Ovary (tissue), 9 donors: ENCODE measurements around the gene MIS12. TPM values are rescaled to one million over a fixed set of nuclear protein-coding genes. Genes with fewer than 3 reads are reported as not detected.

Experiments used
- DNase-seq, 5 donors: peaks; one replicate each; pipeline ENCODE4 v3.0.0-alpha.2; 2019 to 2020
- H3K27ac ChIP-seq, 2 donors: fragments of 200-600 bp; one replicate each; pipeline versions ENCODE4 v1.5.1 to v1.8.0; 2019 to 2022
- H3K27me3 ChIP-seq: fragments of 200-600 bp; one replicate; pipeline ENCODE4 v1.8.0; 2022
- H3K36me3 ChIP-seq: fragments of 200-600 bp; sonication (generic); one replicate; pipeline ENCODE4 v1.5.1; 2019
- H3K4me1 ChIP-seq: one replicate; pipeline ENCODE4 v1.8.1; 2013; ENCODE audit warnings: mild to moderate bottlenecking, moderate library complexity; ENCODE audit not compliant: insufficient read depth
- H3K4me3 ChIP-seq: fragments of 200-600 bp; sonication (generic); one replicate; pipeline ENCODE4 v1.5.1; 2017
- H3K9me3 ChIP-seq, 2 donors: fragments of 200-600 bp in 1 of 2; sonication (generic) in 1 of 2; one replicate each; pipeline versions ENCODE4 v1.5.1 to v1.8.1; 2013 to 2019; ENCODE audit warnings: mild to moderate bottlenecking in 1 of 2, moderate library complexity in 1 of 2
- CTCF ChIP-seq, 3 donors: fragments of 450-650 bp in 2 of 3; fragments of 200-600 bp in 1 of 3; IDR thresholded peaks; one replicate each; pipeline versions ENCODE4 v1.5.1 to v1.8.0; 2016 to 2022; ENCODE audit warnings: antibody characterized with exemption in 3 of 3, mild to moderate bottlenecking in 1 of 3
- EP300 ChIP-seq: sonication (generic); formaldehyde crosslinking; IDR thresholded peaks from one replicate; pipeline ENCODE4 v1.6.1; 2017; ENCODE audit warnings: antibody characterized with exemption
- POLR2A ChIP-seq: fragments of 450-650 bp; IDR thresholded peaks from one replicate; pipeline ENCODE4 v1.6.1; 2017; ENCODE audit warnings: antibody characterized with exemption, mild to moderate bottlenecking, moderate library complexity
- WGBS, 3 donors: extraction: QIAGEN DNeasy Blood & Tissue Kit in 1 of 3; methylation state at CpG; one replicate each; pipeline versions ENCODE4 v1.1.5 to v1.1.7; 2013 to 2017; 5-methylcytosine and 5-hydroxymethylcytosine counted together
- intact Hi-C, 4 donors: fragments of 100-400 bp; cut with DNase I; formaldehyde crosslinking; loops; one replicate each; pipeline versions ENCODE4 v1.11.0 to v1.15.1; 2022 to 2023
- polyA plus RNA-seq, 2 donors: library from polyadenylated mRNA; stranded (reverse); fragments of 200-250 nt in 1 of 2; fragments of 350-450 nt in 1 of 2; fragmentation: Illumina TruSeq in 1 of 2; extraction: RNeasy Lipid Tissue Mini Kit (QIAGEN cat#74804) in 1 of 2; gene quantifications; one replicate each; pipeline ENCODE4 v1.2.3, GENCODE V29; 2013 to 2014
- total RNA-seq, 7 donors: library from RNA; depleted of rRNA in 2 of 7; stranded (reverse); fragments of >200 nt in 2 of 7; fragmentation: NEBNext Ultra II Directional in 3 of 7; extraction: Animal tissue kit (Norgen Biotek cat#: 25700) in 3 of 7; gene quantifications; one replicate each; pipeline versions ENCODE4 v1.1.0 to v1.2.4, GENCODE V29; 2016 to 2023
- donor health status: DM: no; HTN: no; CAD: no; lungs with moderate emphysema.
- donor health status: DM: no; HTN: no; CAD: no.
- donor health status: Bipolar disorder and iron deficiency.
- donor health status: DM: yes; HTN: yes; CAD: no.
- donor health status: DM: no; HTN: no; CAD: no.
- donor health status: DM: yes; HTN: yes; CAD: no.

Gene MIS12
- total and polyA plus RNA-seq, 9 donors, result 9.3 to 19.8 (median 15.7) TPM

GRCh38 chr17:5485270-5486205 is 828 bp upstream of the MIS12 start, which contains the start of gene DERL2:
Gene DERL2 (minus strand): TSS chr17:5486178. CDS start chr17:5486161, 17 bp downstream.
- H3K36me3 ChIP-seq, result no peaks in the 10 kb centered on the region
- 4 to 6% (median 5%) methylated on average over 27 to 29 of the region's 29 CpGs for WGBS, 3 donors
- H3K27me3 ChIP-seq, result no peaks in the 10 kb centered on the region
- H3K27ac ChIP-seq, result peak within 1 kb of the TSS; percentile 96 to 99
- H3K9me3 ChIP-seq, result no peaks in the 10 kb centered on the region
- TF ChIP-seq EP300, result no peak
- TF ChIP-seq POLR2A, result peak; percentile 42
- intact Hi-C loops, result no loop called here
- peak within 1 kb of the TSS; percentile 80 for H3K4me3 ChIP-seq
- DNase-seq, result no peak
- peaks cover 10% of the 10 kb centered on the region for H3K4me1 ChIP-seq

GRCh38 chr17:5488752-5489151 is 2.4 kb downstream of the MIS12 start:
- TF ChIP-seq EP300 (no peak), POLR2A (no peak), CTCF (IDR thresholded peaks at IDR 0.05) (no peak)
- peaks cover 10% of the 10 kb centered on the region for H3K4me1 ChIP-seq
- H3K9me3 ChIP-seq, result no peaks in the 10 kb centered on the region
- H3K36me3 ChIP-seq, result no peaks in the 10 kb centered on the region
- 80 to 85% (median 81%) methylated on average over 8 of the region's 8 CpGs for WGBS, 3 donors
- no peaks in the 10 kb centered on the region for H3K27me3 ChIP-seq
- H3K4me3 ChIP-seq, result no peak overlapping the region
- intact Hi-C loops, result no loop called here
- no peak overlapping the region for H3K27ac ChIP-seq
- peak in 1 of 5 donors; percentile 39 for DNase-seq

GRCh38 chr17:5492970-5493369 is 6.6 kb downstream of the MIS12 start:
- Histone ChIP-seq H3K27me3 (no peaks in the 10 kb centered on the region), H3K36me3 (no peaks in the 10 kb centered on the region), H3K9me3 (no peaks in the 10 kb centered on the region), H3K4me1 (no peaks in the 10 kb centered on the region), H3K27ac (no peak overlapping the region), H3K4me3 (no peak overlapping the region)
- TF ChIP-seq CTCF (IDR thresholded peaks at IDR 0.05), result no peak
- no peak for TF ChIP-seq EP300
- TF ChIP-seq POLR2A, result no peak
- WGBS, 3 donors, result 94 to 97% (median 96%) methylated on average over 2 of the region's 2 CpGs
- intact Hi-C loops, result no loop called here
- no peak for DNase-seq

GRCh38 chr17:5499476-5500231 is 13.3 kb downstream of the MIS12 start:
- TF ChIP-seq CTCF (IDR thresholded peaks at IDR 0.05) (no peak), POLR2A (no peak), EP300 (no peak)

More at GRCh38 chr17:5499476-5500231, 13.3 kb downstream of the MIS12 start:
- H3K27ac ChIP-seq, result peak overlapping the region in 1 of 2 donors; percentile 67
- H3K9me3 ChIP-seq, result no peaks in the 10 kb centered on the region
- no peaks in the 10 kb centered on the region for H3K27me3 ChIP-seq
- WGBS, 3 donors, result 14 to 22% (median 20%) methylated on average over 33 to 44 of the region's 44 CpGs
- H3K4me3 ChIP-seq, result peak overlapping the region; percentile 59
- H3K4me1 ChIP-seq, result no peaks in the 10 kb centered on the region
- H3K36me3 ChIP-seq, result no peaks in the 10 kb centered on the region
- intact Hi-C loops, result no loop called here
- DNase-seq, result peak in 4 of 5 donors; percentile 21 to 51 (median 46)
